IPS DF 6.9 (cell line): ENCODE results near the gene GGACT.

Experiments used
- DNase-seq: peaks from one replicate; pipeline ENCODE4 v3.0.0-alpha.2; 2013; ENCODE audit warnings: low read depth, low spot score
- H3K27ac ChIP-seq: one replicate; pipeline ENCODE4 v1.5.1; 2013; ENCODE audit warnings: low read length, control low read depth
- H3K27me3 ChIP-seq: 2 replicates; pipeline ENCODE4 v1.6.1; 2013; ENCODE audit warnings: mild to moderate bottlenecking, low read length; ENCODE audit not compliant: control insufficient read depth, insufficient read depth
- H3K36me3 ChIP-seq: 2 replicates; pipeline ENCODE4 v1.6.1; 2013; ENCODE audit warnings: low read length; ENCODE audit not compliant: control insufficient read depth, insufficient read depth
- H3K4me1 ChIP-seq: 2 replicates; pipeline ENCODE4 v1.6.1; 2013; ENCODE audit warnings: low read length; ENCODE audit not compliant: control insufficient read depth, insufficient read depth
- H3K4me3 ChIP-seq: 2 replicates; pipeline ENCODE4 v1.5.1; 2013; ENCODE audit warnings: mild to moderate bottlenecking, low read length
- H3K9me3 ChIP-seq: 2 replicates; pipeline ENCODE4 v1.6.1; 2013; ENCODE audit warnings: low read length, inconsistent platforms; ENCODE audit not compliant: control insufficient read depth, insufficient read depth
- WGBS: extraction: QIAGEN DNeasy Blood & Tissue Kit; methylation state at CpG from one replicate; pipeline ENCODE4 v1.1.7; 2013; ENCODE audit warnings: mixed read lengths, missing lambda C conversion rate; ENCODE audit not compliant: insufficient read length, insufficient coverage; 5-methylcytosine and 5-hydroxymethylcytosine counted together

Gene GGACT

DNA sequence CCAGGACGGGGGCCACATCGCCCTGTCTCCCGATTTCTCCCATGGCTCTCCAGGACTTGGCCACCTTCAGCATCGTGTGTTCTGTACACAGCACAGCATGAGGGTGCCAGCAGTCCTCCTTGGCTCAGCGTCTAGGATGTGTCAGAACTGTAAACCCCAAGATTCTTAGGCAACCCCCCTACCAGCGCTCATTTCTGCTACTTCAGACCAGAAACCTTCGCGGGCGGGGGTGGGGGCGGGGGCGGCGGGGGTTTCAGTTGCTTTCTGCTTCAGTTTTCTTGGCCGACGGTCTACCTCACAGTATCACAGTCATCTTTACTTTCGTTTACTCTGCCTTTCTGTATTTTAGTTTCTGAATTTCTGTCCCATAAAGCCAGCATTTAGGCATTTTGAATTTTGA is 82.4 kb downstream of the GGACT start:
- Histone ChIP-seq H3K4me3 (no peak overlapping the region), H3K36me3 (no peaks in the 10 kb centered on the region), H3K4me1 (peaks cover 5% of the 10 kb centered on the region; the same call in 1 of the 2 replicates), H3K27ac (no peak overlapping the region), H3K9me3 (no peaks in the 10 kb centered on the region), H3K27me3 (no peaks in the 10 kb centered on the region)
- no CpG with 5 or more reads among the region's 15 CpGs for WGBS
- no peak for DNase-seq

DNA sequence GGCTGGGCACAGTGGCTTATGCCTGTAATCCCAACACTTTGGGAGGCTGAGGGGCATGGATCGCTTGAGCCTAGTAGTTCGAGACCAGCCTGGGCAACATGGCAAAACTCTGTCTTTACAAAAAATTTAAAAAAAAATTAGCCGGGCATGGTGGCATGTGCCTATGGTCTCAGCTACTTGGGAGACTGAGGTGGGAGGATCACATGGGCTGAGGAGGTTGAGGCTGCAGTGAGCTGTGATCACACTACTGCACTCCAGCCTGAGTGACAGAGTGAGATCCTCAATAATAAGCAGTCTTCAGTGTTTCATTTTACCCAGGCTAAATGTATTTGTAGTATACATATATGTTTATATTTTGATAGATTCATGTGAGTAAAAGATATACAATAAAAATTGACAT is 85.0 kb downstream of the GGACT start:
- no CpG with 5 or more reads among the region's 3 CpGs for WGBS
- DNase-seq, result no peak
- no peak overlapping the region for H3K4me3 ChIP-seq
- H3K36me3 ChIP-seq, result no peaks in the 10 kb centered on the region
- peaks cover 3% of the 10 kb centered on the region; the same call in 1 of the 2 replicates for H3K4me1 ChIP-seq
- H3K27ac ChIP-seq, result no peak overlapping the region
- no peaks in the 10 kb centered on the region for H3K9me3 ChIP-seq
- no peaks in the 10 kb centered on the region for H3K27me3 ChIP-seq

DNA sequence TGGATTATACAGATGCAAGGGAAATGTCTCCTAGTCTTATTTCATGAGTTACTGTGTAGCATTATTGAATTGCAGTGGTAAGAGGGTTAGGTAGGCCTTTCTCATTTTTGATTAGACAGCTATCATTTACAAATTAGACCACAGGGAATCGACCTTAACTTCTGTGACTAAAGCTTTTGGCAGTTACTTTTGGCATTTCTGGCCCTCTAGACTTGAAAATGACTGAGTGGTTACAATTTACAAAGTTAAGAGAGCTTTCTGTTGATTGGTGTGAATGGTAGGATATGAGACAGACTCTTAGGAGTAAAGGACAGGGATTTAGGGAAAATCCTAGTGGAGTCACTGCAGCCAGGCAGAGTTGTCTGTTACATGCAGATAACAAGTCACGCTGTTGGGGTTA is 86.1 kb downstream of the GGACT start:
- H3K27ac ChIP-seq, result no peak overlapping the region
- no peaks in the 10 kb centered on the region for H3K9me3 ChIP-seq
- no peak for DNase-seq
- no CpG with 5 or more reads among the region's 2 CpGs for WGBS
- no peaks in the 10 kb centered on the region; the same call in 1 of the 2 replicates for H3K4me1 ChIP-seq
- no peaks in the 10 kb centered on the region for H3K27me3 ChIP-seq
- no peak overlapping the region for H3K4me3 ChIP-seq
- H3K36me3 ChIP-seq, result no peaks in the 10 kb centered on the region

DNA sequence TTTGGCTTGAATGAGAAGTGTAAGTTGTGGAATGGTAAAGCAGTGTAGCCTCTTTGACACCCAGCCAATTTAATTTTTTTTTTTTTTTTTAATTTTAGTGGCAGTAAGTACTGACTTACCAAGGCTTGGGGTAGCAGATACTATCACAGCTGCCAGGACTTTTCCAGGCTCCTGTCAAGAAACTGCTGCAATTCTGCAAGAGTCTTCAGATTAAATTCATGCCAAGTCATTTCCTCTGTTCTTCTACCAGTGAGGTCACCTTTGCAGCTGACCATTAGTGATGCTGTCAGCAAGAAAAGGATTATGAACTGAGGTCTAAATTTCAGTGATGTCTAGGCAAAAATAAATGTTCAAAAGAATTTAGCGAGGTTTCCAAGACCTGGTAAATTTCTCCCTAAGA is 91.2 kb downstream of the GGACT start:
- Histone ChIP-seq H3K36me3 (no peaks in the 10 kb centered on the region), H3K4me1 (no peaks in the 10 kb centered on the region; the same call in 1 of the 2 replicates), H3K27ac (no peak overlapping the region), H3K4me3 (no peak overlapping the region), H3K9me3 (no peaks in the 10 kb centered on the region), H3K27me3 (no peaks in the 10 kb centered on the region)
- no peak for DNase-seq
- WGBS, result no CpG with 5 or more reads among the region's 1 CpG

DNA sequence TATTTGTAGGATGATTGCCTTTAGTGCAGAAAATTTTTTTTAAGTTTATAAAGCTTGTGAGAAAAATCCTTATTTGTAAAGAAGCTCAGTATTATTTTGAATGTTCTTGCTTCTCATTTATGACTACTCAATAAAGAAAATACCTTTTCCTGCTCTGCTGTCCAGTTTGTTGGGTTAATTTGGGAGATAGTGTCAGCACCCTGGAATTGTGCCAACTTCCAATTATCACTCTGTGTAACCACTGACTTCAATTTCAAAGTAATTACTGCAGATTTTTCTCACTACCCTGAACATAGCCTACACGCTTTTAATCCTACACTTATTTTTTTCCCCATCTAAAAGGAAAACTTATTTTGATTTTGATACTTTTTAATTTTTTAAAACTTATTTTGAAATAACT is 93.1 kb downstream of the GGACT start:
- Histone ChIP-seq H3K27ac (no peak overlapping the region), H3K36me3 (no peaks in the 10 kb centered on the region), H3K4me1 (peaks cover 3% of the 10 kb centered on the region), H3K4me3 (no peak overlapping the region), H3K9me3 (no peaks in the 10 kb centered on the region), H3K27me3 (no peaks in the 10 kb centered on the region)
- 100% methylated on average over 1 of the region's 1 CpG for WGBS
- DNase-seq, result no peak

DNA sequence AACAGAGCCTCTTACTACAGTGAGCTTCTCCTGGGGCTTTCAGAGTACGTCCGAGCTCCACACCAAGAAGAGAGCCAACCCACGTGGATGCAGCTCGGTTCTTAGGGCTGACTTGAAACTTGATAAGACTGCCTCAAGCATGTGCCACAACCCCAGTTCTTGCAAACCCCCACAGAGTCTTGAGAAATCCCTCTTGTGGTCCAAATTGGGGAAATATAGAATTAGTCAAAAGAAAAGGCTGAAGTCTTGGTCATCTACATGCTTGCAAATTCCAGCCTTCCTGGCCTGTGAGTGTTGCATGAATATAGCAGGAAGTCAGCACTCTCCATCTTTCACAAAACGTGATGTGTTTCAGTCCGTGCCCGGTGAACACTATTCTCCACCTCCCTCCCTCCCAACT is 95.2 kb downstream of the GGACT start:
- H3K9me3 ChIP-seq, result no peaks in the 10 kb centered on the region
- no peaks in the 10 kb centered on the region for H3K27me3 ChIP-seq

DNA sequence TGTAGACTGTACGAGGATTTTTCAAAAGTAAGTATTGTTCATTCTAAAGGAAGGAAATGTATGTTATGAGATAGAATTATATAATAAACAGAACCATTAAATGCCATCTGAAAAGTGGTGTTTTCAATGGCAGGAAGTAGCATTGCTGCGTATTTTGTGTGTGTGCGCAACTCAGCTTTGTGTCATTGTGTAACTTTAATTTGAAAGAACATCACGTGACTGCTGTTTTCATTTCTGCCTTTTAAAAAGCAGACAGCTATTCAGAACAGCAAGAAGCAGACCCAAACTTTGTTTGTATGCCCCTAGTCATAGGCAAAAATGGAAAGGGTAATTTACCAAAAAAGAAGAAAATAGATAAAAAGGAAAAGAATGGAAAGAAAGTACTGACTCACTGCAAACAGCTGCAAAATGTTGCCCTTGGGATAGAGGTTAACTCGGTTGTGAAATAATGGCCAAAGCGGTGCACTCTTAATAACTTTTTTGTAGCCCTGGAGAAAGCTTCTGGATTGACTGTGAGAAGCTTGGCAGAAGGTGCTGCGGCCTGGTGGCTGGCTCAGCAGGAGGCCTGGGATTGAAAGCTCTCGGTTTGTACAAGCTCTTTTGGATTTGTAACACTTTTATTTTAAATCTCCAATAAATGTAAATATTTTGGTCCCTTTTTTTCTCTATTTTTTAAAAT is 97.3 kb downstream of the GGACT start:
- H3K36me3 ChIP-seq, result no peaks in the 10 kb centered on the region
- DNase-seq, result no peak
- H3K27me3 ChIP-seq, result no peaks in the 10 kb centered on the region
- peaks cover 4% of the 10 kb centered on the region for H3K4me1 ChIP-seq
- H3K4me3 ChIP-seq, result no peak overlapping the region
- no peak overlapping the region for H3K27ac ChIP-seq
- H3K9me3 ChIP-seq, result no peaks in the 10 kb centered on the region
- WGBS, result 100% methylated on average over 1 of the region's 8 CpGs

More for the DNA sequence above, 95.2 kb downstream of the GGACT start:
- WGBS, result no CpG with 5 or more reads among the region's 7 CpGs
- no peak for DNase-seq
- no peak overlapping the region for H3K4me3 ChIP-seq
- H3K27ac ChIP-seq, result no peak overlapping the region
- peaks cover 4% of the 10 kb centered on the region for H3K4me1 ChIP-seq
- H3K36me3 ChIP-seq, result no peaks in the 10 kb centered on the region

DNA sequence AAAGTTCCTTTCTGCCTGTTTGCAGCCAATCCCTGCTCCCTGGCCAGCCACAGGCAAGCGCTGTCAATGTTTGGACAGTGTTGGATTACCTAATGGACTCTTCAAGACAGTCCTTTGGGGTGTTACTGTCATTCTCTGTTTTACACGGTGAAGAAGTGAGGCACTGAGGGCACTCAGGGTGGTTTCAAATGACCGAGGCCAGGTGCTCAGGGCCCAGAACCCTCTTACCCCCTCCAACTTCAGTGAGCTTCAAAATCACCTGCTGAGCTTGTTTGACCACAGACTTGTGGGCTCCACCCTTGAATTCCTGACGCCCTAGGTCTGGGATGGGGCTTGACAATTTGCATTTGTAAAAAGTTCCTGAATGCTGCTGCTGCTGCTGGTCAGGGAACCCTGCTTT is 97.9 kb downstream of the GGACT start:
- no CpG with 5 or more reads among the region's 4 CpGs for WGBS
- no peak overlapping the region for H3K27ac ChIP-seq

DNA sequence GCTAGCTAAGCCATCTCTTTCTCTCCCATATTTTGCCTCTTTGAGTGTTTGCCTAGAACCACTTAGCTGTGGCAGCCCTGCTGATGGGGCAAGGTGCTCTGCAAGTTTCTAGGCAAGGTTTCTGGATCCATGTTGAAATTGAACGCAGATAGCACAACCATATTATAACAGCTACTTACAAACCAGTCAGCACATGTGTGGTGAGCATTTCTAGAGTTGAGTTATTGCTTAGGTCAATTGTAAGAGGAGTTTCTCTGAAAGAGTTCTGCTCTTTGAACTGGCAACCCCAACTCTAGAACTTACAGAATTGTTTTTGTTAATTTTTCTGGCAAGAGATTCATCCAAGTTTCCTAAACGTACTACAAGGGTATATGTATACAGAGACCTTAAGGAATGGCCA is 103.3 kb downstream of the GGACT start:
- Histone ChIP-seq H3K27ac (no peak overlapping the region), H3K4me3 (no peak overlapping the region), H3K27me3 (no peaks in the 10 kb centered on the region), H3K4me1 (0 out of 2 replicates have a peak, but pooled peaks cover 2% of the 10 kb centered on the region), H3K9me3 (no peaks in the 10 kb centered on the region), H3K36me3 (no peaks in the 10 kb centered on the region)
- WGBS, result no CpG with 5 or more reads among the region's 2 CpGs
- DNase-seq, result no peak

More for the DNA sequence above, 97.9 kb downstream of the GGACT start:
- peak; percentile 68 for DNase-seq
- Histone ChIP-seq H3K4me1 (peaks cover 5% of the 10 kb centered on the region), H3K9me3 (no peaks in the 10 kb centered on the region), H3K27me3 (no peaks in the 10 kb centered on the region), H3K36me3 (no peaks in the 10 kb centered on the region), H3K4me3 (no peak overlapping the region)

DNA sequence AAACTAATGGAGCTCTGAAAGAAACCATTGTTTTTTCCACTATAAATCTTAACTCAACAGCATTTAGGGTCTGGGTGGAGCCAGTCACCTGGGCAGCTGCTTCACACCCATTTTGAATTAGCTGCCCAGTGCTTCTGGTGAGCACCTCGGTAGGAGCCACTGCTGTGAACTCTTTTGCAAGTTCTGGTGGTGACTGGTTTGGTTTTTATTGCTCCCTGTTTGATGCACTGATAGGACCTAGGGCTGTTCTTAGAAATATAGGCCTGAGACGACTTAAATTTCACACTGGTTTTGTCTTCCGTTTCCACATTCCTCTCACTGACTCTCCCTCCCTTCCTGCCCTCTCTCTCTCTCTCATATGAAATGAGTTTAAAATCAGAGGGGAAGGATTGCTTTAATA is 103.9 kb downstream of the GGACT start:
- Histone ChIP-seq H3K4me3 (no peak overlapping the region), H3K27me3 (no peaks in the 10 kb centered on the region), H3K36me3 (no peaks in the 10 kb centered on the region), H3K4me1 (0 out of 2 replicates have a peak, but pooled peaks cover 2% of the 10 kb centered on the region), H3K27ac (no peak overlapping the region), H3K9me3 (no peaks in the 10 kb centered on the region)
- no CpG with 5 or more reads among the region's 3 CpGs for WGBS
- no peak for DNase-seq

DNA sequence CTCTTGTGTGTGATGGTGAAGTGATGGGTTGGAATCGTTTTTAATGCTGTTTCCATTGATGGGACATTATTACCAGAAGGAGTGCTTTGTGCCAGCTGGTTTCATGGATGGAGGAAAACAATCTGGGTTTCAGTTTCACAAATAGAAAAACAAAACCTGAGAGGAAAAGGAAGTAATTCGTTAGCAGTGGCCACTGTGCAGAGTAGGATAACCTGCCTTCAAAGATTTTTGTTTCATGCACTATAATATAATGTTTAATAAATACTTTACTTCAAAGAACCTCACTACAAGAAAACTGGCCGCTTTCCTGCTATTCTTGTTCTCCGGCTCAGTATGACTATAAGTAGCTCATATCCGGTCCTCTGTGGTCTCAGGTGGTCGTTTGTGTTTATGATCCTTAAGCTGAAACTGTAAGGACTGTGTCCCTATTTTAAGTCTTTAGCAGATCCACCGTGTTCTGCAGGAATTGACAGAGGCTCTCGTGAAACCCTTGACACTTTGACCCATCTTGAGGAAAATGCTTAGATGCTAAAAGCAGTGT is 104.7 kb downstream of the GGACT start:
- no peak for DNase-seq
- Histone ChIP-seq H3K4me1 (0 out of 2 replicates have a peak, but pooled peaks cover 2% of the 10 kb centered on the region), H3K27me3 (no peaks in the 10 kb centered on the region), H3K36me3 (no peaks in the 10 kb centered on the region), H3K9me3 (no peaks in the 10 kb centered on the region), H3K4me3 (no peak overlapping the region), H3K27ac (no peak overlapping the region)
- whole genome bisulfite sequencing, result no CpG with 5 or more reads among the region's 8 CpGs
